ENCODE results near the gene UTP3.
"Not testable (repeated sequence)": the region's sequence is repeated elsewhere in the genome, so short reads cannot be mapped to it uniquely, and the experiment has no call there.

Gene UTP3

DNA sequence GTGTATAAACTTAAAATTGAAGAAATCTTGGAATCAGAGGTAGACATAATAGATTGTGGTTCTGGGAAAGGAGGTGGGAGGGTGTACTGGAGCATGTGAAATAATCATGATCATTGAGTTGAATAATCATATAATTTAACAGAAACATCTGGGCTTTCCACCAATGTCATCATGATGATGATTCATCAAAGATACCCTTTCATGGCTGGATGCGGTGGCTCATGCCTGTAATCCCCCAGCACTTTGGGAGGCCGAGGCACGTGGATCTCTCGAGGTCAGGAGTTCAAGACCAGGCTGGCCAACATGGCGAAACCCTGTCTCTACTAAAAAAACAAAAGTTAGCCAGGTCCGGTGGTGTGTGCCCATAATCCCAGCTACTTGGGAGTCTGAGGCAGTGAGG lies 26.8 kb downstream of the UTP3 start:
- no peak for DNase-seq (ENCODE audit: low read depth in 2 of 2)

- DNase-seq (ENCODE audit: low read depth in 2 of 2), result no peak
Observed at GRCh38 chr4:70718811-70719604, 30.7 kb downstream of the UTP3 start.

DNA sequence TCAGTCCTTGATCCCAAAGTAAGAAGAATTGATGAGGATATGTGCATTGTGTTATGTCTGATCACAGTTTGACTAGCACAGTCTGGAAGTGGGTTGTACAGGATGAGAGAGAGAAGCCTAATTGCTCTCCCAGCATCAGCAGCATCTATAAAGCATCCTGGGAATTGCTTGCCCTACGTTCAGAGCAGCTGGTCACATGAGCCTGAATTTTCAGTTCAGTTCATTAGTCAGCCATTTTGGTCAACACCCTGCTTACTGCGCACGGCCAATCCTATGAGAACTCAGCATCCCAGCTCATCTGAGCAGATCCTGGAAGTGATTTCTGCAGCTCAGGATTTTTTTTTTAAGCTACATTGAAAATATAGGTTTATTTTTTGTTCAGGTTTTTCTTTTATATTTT lies 33.4 kb downstream of the UTP3 start, which contains the start of gene RUFY3:
RUFY3 (plus strand) TSS at position 218 of the 400 bp plus-strand sequence. CDS start 610 bp downstream, outside the sequence.
- peak; percentile 79 to 81 for DNase-seq (ENCODE audit: low read depth in 2 of 2)

DNA sequence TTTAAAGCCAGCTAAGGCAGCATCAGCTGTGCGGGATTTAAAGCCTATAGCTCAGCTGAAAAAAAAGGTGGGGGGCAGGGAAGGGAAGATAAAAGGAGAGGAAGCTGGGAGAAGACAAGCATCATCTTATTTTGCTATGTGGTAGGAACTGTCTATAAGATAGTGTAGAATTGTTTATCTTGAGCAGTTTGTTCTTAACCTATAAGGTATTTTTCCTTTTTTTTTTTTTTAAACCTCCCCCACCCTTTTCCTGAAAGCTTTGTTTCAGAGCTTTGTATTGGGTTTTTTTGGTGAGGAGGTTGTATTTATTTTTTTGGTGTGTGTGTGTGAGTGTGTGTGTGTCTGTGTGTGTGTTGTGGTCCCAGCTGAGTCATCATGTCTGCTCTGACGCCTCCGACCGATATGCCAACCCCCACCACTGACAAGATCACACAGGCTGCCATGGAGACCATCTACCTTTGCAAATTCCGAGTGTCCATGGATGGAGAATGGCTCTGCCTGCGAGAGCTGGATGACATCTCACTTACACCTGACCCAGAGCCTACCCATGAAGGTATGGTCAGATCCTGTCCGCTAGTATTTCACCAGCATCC lies 34.0 kb downstream of the UTP3 start:
- DNase-seq (ENCODE audit: low read depth in 2 of 2), result no peak

DNA sequence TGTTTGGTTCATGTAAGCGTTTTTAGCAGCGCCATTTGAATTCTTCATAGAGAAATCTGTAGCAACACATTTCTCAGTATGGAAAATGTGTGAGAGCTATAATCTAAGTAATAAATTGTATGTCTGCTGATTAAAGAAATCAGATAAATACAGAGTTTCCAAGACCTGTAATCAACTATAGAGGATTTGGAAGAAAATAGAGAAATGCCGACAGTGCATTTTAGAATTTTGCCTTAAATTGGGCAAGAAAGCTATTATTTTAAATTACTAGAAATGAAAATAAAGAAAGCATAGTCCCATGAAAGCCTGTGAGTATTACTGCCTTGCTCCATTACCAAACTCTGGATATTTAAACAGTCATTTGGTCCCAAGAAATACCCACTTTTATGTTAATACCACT lies 36.1 kb downstream of the UTP3 start:
- no peak for DNase-seq (ENCODE audit: low read depth in 2 of 2)

DNA sequence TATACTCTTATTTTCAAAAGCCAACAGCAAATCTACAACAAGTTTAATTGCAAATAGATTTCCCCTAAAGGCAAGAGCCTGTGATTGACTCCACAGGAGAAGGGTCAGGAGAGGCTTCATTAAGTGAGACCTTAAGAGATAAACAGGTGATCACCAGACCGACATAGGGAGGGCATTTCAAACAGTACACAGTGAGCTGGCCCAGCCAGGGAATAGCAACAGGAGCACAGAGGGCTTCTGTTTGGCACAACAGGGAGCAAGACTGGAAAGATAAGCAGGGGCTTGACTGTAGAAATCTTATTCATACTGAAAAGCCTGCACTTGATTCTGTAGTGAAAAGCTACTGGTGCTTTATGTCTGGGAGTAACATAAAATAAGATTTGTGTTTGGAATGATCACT lies 37.3 kb downstream of the UTP3 start:
- no peak for DNase-seq (ENCODE audit: low read depth in 2 of 2)

GRCh38 chr4:70726515-70726914 lies 38.2 kb downstream of the UTP3 start:
- DNase-seq (ENCODE audit: low read depth in 2 of 2), result not testable (repeated sequence)

DNA sequence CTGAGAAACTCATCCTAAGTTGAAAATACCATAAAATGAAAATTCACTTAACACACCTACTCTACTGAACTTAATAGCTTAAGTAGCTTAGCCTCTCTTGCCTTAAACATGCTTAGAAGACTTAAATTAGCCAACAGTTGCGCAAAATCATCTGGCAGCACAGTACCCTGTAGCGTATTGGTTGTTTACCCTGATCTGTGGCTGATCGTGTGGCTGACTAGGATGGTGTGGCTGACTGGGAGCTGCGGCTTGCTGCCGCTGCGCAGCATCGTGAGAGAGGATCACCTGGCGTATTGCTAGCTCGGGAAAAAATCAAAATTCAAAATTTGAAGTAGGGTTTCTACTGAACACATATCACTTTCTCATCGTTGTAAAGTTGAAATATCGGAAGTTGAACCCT lies 39.8 kb downstream of the UTP3 start:
- DNase-seq (ENCODE audit: low read depth in 2 of 2), result no peak

DNA sequence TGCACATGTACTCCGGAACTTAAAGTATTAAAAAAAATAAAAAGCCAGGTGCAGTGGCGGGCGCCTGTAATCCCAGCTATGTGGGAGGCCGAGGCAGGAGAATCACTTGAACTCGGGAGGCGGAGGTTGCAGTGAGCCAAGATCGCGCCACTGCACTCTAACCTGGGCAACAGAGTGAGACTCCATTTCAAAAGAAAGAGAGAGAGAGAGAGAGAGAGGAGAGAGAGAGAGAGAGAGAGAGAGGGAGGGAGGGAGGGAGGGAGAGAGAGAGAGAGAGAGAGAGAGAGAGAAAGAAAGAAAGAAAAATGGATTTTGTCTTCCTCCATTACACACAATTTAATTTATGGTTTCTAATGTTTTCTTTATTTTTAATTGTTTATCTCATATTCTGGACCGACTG lies 44.5 kb downstream of the UTP3 start:
- DNase-seq (ENCODE audit: low read depth in 2 of 2), result not testable (repeated sequence)

DNA sequence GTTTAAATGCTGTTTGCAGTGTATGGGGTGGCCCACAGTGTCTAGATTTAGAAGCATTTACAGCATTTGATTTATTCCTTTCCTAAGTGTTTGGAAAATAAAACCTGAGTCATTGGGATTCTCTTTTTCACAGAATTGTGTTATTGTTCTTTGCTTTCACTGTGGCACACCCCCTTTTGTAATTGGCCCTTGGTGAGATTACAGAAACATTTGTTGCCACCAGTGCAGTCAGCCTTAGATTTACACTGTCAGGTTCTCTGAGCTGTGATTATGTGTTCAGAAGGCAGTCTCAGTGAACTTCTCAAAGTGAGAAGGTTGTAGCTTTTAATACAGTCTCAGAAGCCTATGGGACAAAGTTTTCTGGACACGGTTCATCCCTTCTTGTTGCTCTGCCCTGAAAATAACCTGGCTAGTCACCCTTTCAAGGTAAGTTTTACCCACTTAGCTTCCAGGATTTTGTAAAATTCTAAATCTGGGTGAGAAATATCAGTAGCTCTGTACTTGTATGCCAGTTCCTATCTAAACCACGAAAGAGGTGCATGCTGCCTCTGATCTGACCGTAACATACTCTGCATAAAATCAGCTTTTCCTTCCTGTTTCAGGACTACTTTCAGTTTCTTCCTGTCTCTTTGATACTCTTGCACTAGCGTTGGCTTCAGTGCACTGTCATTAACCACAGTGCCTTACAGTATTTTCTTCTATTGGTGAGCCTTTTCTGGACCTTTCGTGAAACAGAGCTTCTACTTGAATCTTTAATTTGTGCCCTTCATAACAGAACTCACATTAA lies 46.0 kb downstream of the UTP3 start:
- no peak for DNase-seq (ENCODE audit: low read depth in 2 of 2)

- DNase-seq (ENCODE audit: low read depth in 2 of 2), result no peak
Observed at GRCh38 chr4:70734971-70735370, 46.6 kb downstream of the UTP3 start.

GRCh38 chr4:70735915-70736314 lies 47.6 kb downstream of the UTP3 start:
- DNase-seq (ENCODE audit: low read depth in 2 of 2), result not testable (repeated sequence)

DNA sequence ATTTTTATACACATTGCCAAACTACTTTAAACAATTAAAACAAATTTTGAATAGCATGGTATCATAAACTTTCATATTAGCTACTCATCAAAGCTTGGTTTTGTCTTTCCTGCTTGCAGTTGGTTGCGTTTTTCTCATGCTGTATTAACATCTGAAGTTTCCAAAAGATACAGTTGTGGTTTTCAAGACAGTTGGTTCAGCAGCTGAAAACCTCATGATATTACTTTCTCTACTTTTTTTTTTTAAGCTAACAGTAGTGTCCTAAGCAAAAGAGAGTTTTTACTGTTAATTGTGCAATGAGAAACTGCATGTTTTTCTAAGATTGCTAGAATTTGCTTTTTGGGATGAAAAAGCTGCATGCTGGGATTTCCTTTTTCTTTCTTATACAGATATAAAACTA lies 48.7 kb downstream of the UTP3 start:
- DNase-seq (ENCODE audit: low read depth in 2 of 2), result no peak

DNA sequence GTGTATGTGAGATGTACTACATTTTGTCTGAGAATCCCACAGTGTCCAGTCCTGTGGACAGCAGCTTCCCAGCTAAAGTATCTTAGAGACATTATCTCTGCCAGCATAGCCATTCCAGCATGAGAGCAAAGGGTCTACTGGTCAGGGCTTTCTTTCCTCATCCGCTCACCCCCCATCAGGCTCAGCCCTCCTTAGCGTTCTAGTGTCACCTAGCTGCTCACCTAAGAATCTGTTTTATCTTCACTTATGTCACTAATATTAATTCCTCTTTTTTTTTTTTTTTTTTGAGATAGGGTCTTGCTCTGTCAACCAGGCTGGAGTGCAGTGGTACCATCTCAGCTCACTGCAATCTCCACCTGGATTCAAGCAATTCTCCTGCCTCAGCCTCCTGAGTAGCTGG lies 49.1 kb downstream of the UTP3 start:
- DNase-seq (ENCODE audit: low read depth in 2 of 2), result no peak

GRCh38 chr4:70739496-70740337 lies 51.4 kb downstream of the UTP3 start:
- DNase-seq (ENCODE audit: low read depth in 2 of 2), result no peak
